HepG2 (cell line): Measurements from ENCODE around the gene ERP27. TPM values are rescaled to one million over a fixed set of nuclear protein-coding genes. Genes with fewer than 3 reads are reported as not detected.

Experiments used
- ATAC-seq: fragments of 200-7000 bp; cut with Tn5 transposase; 3 replicates; pipeline ENCODE4 v1.9.1; 2020; ENCODE audit warnings: mild to moderate bottlenecking, moderate library complexity
- BruUV-seq: library from RNA; stranded (reverse); fragments of 400-500 nt; replicated peaks from 2 replicates; lab custom pipeline; 2021; lab: Mats Ljungman, UMichigan
- CTCF ChIA-PET: fragments of 300-600 bp; formaldehyde crosslinking; extraction: SDS; loops from one replicate; lab custom pipeline; 2021; ENCODE audit warnings: low total read pairs, inconsistent platforms, low intra/inter-chr PET ratio; lab: Yijun Ruan, JAX
- POLR2A ChIA-PET: fragments of 350-600 bp; sonication (Branson Sonifier 250); formaldehyde crosslinking; loops from one replicate; lab custom pipeline; 2020; ENCODE audit warnings: antibody characterized with exemption, inconsistent platforms; lab: Yijun Ruan, JAX
- DNase-seq: peaks from one replicate; pipeline ENCODE4 v3.0.0-alpha.2; 2015; ENCODE audit warnings: low spot score
- FAIRE-seq: peaks from 3 replicates; lab custom pipeline; 2011; peaks lifted over from hg19 to GRCh38; lab: Jason Lieb, UNC
- H2AFZ ChIP-seq: one replicate; pipeline ENCODE4 v1.6.1; 2011; ENCODE audit warnings: low read length, inconsistent platforms
- H3K27ac ChIP-seq: fragments of 300-600 bp; 3 replicates; pipeline ENCODE4 v1.8.0; 2011; ENCODE audit warnings: mixed run types, mild to moderate bottlenecking, mixed read lengths, low read length, inconsistent platforms; ENCODE audit not compliant: insufficient read depth; ENCODE audit errors: extremely low read length
- H3K27me3 ChIP-seq, 2 experiments: fragments of 200-600 bp in 1 of 2; 2 replicates in 1 of 2; 3 replicates in 1 of 2; pipeline versions ENCODE4 v1.6.0 to v1.8.0; 2011; ENCODE audit warnings: low read length in 2 of 2, mild to moderate bottlenecking in 2 of 2, moderate library complexity in 2 of 2, inconsistent platforms in 1 of 2; ENCODE audit not compliant: insufficient read depth in 2 of 2, control insufficient read depth in 1 of 2
- H3K36me3 ChIP-seq, 2 experiments: fragments of 200-600 bp in 1 of 2; replicated peaks in 1 of 2; 2 replicates in 1 of 2; 3 replicates in 1 of 2; pipeline versions ENCODE4 v1.5.1 to v1.8.0; 2011; ENCODE audit warnings: low read length in 2 of 2, inconsistent platforms in 1 of 2; ENCODE audit not compliant: insufficient read depth in 2 of 2, control insufficient read depth in 1 of 2
- H3K4me1 ChIP-seq: 2 replicates; pipeline ENCODE4 v1.5.1; 2012; ENCODE audit warnings: low read length, inconsistent platforms; ENCODE audit not compliant: insufficient read depth
- H3K4me2 ChIP-seq: 2 replicates; pipeline ENCODE4 v1.6.0; 2011; ENCODE audit warnings: low read depth, low read length, inconsistent platforms
- H3K4me3 ChIP-seq, 3 experiments: fragments of 200-600 bp in 1 of 3; sonication (generic), shearing (Covaris generic) in 1 of 3; replicated peaks in 1 of 3; 2 replicates each; pipeline ENCODE4 v1.5.1; 2011 to 2016; ENCODE audit warnings: low read length in 3 of 3, inconsistent platforms in 2 of 3, low read depth in 2 of 3, mild to moderate bottlenecking in 2 of 3, control low read depth in 1 of 3, mixed read lengths in 1 of 3; ENCODE audit not compliant: insufficient read depth in 1 of 3
- H3K79me2 ChIP-seq: one replicate; pipeline ENCODE4 v1.6.1; 2011; ENCODE audit warnings: low read length, inconsistent platforms; ENCODE audit not compliant: insufficient read depth
- H3K9ac ChIP-seq: 2 replicates; pipeline ENCODE4 v1.6.0; 2011; ENCODE audit warnings: mild to moderate bottlenecking, low read depth, low read length, inconsistent platforms; ENCODE audit not compliant: insufficient read depth
- H3K9me3 ChIP-seq: 2 replicates; pipeline ENCODE4 v1.5.1; 2012; ENCODE audit warnings: mild to moderate bottlenecking, low read length
- H4K20me1 ChIP-seq: 2 replicates; pipeline ENCODE4 v1.6.0; 2011; ENCODE audit warnings: inconsistent platforms, mild to moderate bottlenecking, low read length, moderate library complexity; ENCODE audit not compliant: insufficient read depth
- AGO2 ChIP-seq: fragments of 200-400 bp; formaldehyde crosslinking; optimal IDR thresholded peaks from 2 replicates; pipeline ENCODE3; 2017; ENCODE audit warnings: mild to moderate bottlenecking, low read depth, low read length, moderate library complexity
- DDIT3 ChIP-seq: sonication (generic); formaldehyde crosslinking; IDR thresholded peaks from 2 replicates; pipeline ENCODE4 v1.4.0; 2020; ENCODE audit warnings: mild to moderate bottlenecking, missing genetic modification reagents
- DR1 ChIP-seq: sonication (generic); formaldehyde crosslinking; IDR thresholded peaks from 2 replicates; pipeline ENCODE4 v1.8.0; 2021; ENCODE audit warnings: mild to moderate bottlenecking, missing genetic modification reagents, inconsistent platforms
- FOXO4 ChIP-seq: sonication (generic); formaldehyde crosslinking; conservative IDR thresholded peaks from 2 replicates; pipeline ENCODE4 v1.8.1; 2023; ENCODE audit warnings: missing genetic modification reagents
- KLF13 ChIP-seq: sonication (generic); formaldehyde crosslinking; IDR thresholded peaks from 2 replicates; pipeline ENCODE4 v1.4.0; 2020; ENCODE audit warnings: mild to moderate bottlenecking, missing genetic modification reagents
- MIXL1 ChIP-seq: IDR thresholded peaks from 2 replicates; pipeline ENCODE4 v1.6.1; 2016
- NAIF1 ChIP-seq: sonication (generic); formaldehyde crosslinking; IDR thresholded peaks from 2 replicates; pipeline ENCODE4 v1.5.0; 2020; ENCODE audit warnings: mild to moderate bottlenecking, missing genetic modification reagents, borderline replicate concordance
- NCOA5 ChIP-seq: sonication (generic); formaldehyde crosslinking; IDR thresholded peaks from 2 replicates; pipeline ENCODE4 v1.4.0; 2020; ENCODE audit warnings: missing genetic modification reagents
- RARG ChIP-seq: sonication (generic); formaldehyde crosslinking; IDR thresholded peaks from 2 replicates; pipeline ENCODE4 v1.4.0; 2020; ENCODE audit warnings: low read depth, mild to moderate bottlenecking, missing genetic modification reagents
- SRSF9 ChIP-seq: fragments of 200-400 bp; formaldehyde crosslinking; IDR thresholded peaks from 2 replicates; pipeline ENCODE4 v1.6.1; 2018; ENCODE audit warnings: borderline replicate concordance, mild to moderate bottlenecking, low read depth, low read length; ENCODE audit not compliant: insufficient read depth, poor library complexity, severe bottlenecking
- ZBTB3 ChIP-seq: sonication (generic); formaldehyde crosslinking; IDR thresholded peaks from 2 replicates; pipeline ENCODE4 v1.4.0; 2020; ENCODE audit warnings: low read depth, mild to moderate bottlenecking, moderate library complexity, missing genetic modification reagents, borderline replicate concordance
- ZNF292 ChIP-seq: sonication (generic); formaldehyde crosslinking; IDR thresholded peaks from 2 replicates; pipeline ENCODE4 v1.8.1; 2022; ENCODE audit warnings: mild to moderate bottlenecking, low read depth, missing genetic modification reagents, borderline replicate concordance
- ZNF362 ChIP-seq: sonication (generic); formaldehyde crosslinking; IDR thresholded peaks from 2 replicates; pipeline ENCODE4 v1.4.0; 2020; ENCODE audit warnings: missing genetic modification reagents, mild to moderate bottlenecking, borderline replicate concordance
- ZNF503 ChIP-seq: sonication (generic); formaldehyde crosslinking; IDR thresholded peaks from 2 replicates; pipeline ENCODE4 v1.4.0; 2020; ENCODE audit warnings: missing genetic modification reagents
- ZNF547 ChIP-seq: sonication (generic); formaldehyde crosslinking; IDR thresholded peaks from 2 replicates; pipeline ENCODE4 v1.5.1; 2020; ENCODE audit warnings: mild to moderate bottlenecking, missing genetic modification reagents
- ZNF597 ChIP-seq: sonication (generic); formaldehyde crosslinking; IDR thresholded peaks from 2 replicates; pipeline ENCODE4 v1.5.0; 2020; ENCODE audit warnings: missing genetic modification reagents
- WGBS: methylation state at CpG from one replicate; pipeline ENCODE4 v1.1.6; 2017; ENCODE audit warnings: low lambda C conversion rate; 5-methylcytosine and 5-hydroxymethylcytosine counted together
- in situ Hi-C: cut with HindIII; loops from 2 replicates; pipeline ENCODE4 v1.10.0; 2017; ENCODE audit warnings: low pct_unique_long_range_greater_than_20kb; ENCODE audit not compliant: extremely low pct_ligation_motif_present
- intact Hi-C: fragments of 100-400 bp; cut with micrococcal nuclease; formaldehyde crosslinking; loops from one replicate; pipeline ENCODE4 v1.10.0; 2022; ENCODE audit not compliant: unreplicated experiment
- polyA plus RNA-seq, 8 experiments: library from polyadenylated mRNA; depleted of rRNA in 3 of 8; stranded (reverse) in 7 of 8; unstranded in 1 of 8; fragments of >200 nt; fragmentation: Illumina TruSeq in 4 of 8; extraction: Trizol in 4 of 8; gene quantifications; 2 replicates each; pipeline versions ENCODE4 v1.2.1 to v1.2.3, GENCODE V29; 2011 to 2016; ENCODE audit warnings: low read depth in 4 of 8, missing spikeins in 1 of 8, mixed read lengths in 1 of 8; ENCODE audit not compliant: insufficient read depth in 1 of 8
- total RNA-seq, 5 experiments: library from RNA; depleted of rRNA; stranded (reverse); fragments of >200 nt; fragmentation: Illumina TruSeq; extraction: Trizol; gene quantifications; 2 replicates each; pipeline ENCODE4 v1.2.3, GENCODE V29; 2016; ENCODE audit warnings: low read depth in 1 of 5

ERP27 gene
- total and polyA plus RNA-seq, 2 of the 13 experiments (the other 11 are each of a cell fraction or from before 2014, with no cell fraction given), result 1.8 to 6.6 TPM

- in situ Hi-C loops, result no loop called here
- DNase-seq (no peak), FAIRE-seq (no peak), ATAC-seq (no peak)
- intact Hi-C loops, result no loop called here
- H3K27me3 ChIP-seq, result no peaks in the 10 kb centered on the region
- H3K9me3 ChIP-seq, result no peaks in the 10 kb centered on the region
- H3K9ac ChIP-seq, result no peak overlapping the region
- ChIA-PET POLR2A (no interaction called here), CTCF (no interaction called here)
- H3K36me3 ChIP-seq, result no peaks in the 10 kb centered on the region
- H4K20me1 ChIP-seq, result no peaks in the 10 kb centered on the region
- TF ChIP-seq ZNF362 (CRISPR knock-in tag) (no peak), ZBTB3 (no peak), ZNF503 (CRISPR knock-in tag) (no peak), DDIT3 (CRISPR knock-in tag) (no peak), MIXL1 (no peak), ZNF597 (CRISPR knock-in tag) (no peak), DR1 (CRISPR knock-in tag) (no peak), KLF13 (CRISPR knock-in tag) (no peak), SRSF9 (no peak), NCOA5 (CRISPR knock-in tag) (no peak), RARG (CRISPR knock-in tag) (no peak), NAIF1 (CRISPR knock-in tag) (no peak), ZNF547 (CRISPR knock-in tag) (no peak), ZNF292 (CRISPR knock-in tag) (no peak), FOXO4 (CRISPR knock-in tag) (no peak), AGO2 (no peak)
- H3K4me2 ChIP-seq, result no peak overlapping the region
- H3K4me3 ChIP-seq, result no peak overlapping the region
- H2AFZ ChIP-seq, result no peak overlapping the region
- no peaks in the 10 kb centered on the region for H3K4me1 ChIP-seq
- H3K79me2 ChIP-seq, result no peaks in the 10 kb centered on the region
- no peak overlapping the region for H3K27ac ChIP-seq
- BruUV-seq, result no TSS peak
- 5% methylated on average over 2 of the region's 2 CpGs for WGBS
Observed at GRCh38 chr12:14876833-14877232, 61.5 kb downstream of the ERP27 start.
